ENCODE results near the gene ADAM12.

GRCh38 chr10:126046831-126047230 is 341.4 kb downstream of the ADAM12 start:
- TF ChIP-seq CTCF (IDR thresholded peaks at IDR 0.05; ENCODE audit: low read depth, low read length, missing input control) (no peak), SP1 (IDR thresholded peaks at IDR 0.05) (no peak), TAF1 (conservative IDR thresholded peaks at IDR 0.05) (no peak)

Data from liver (tissue), 3 donors.